GM12873 (cell line): Measurements from ENCODE around the gene CUTA.

ENCODE experiments used
- TF ChIP-seq, protein P1 (sequence below): IDR thresholded peaks from 2 replicates; pipeline ENCODE4 v1.5.1; 2012; ENCODE audit warnings: low read depth, mild to moderate bottlenecking, moderate library complexity, low read length, control low read depth; ENCODE audit not compliant: insufficient read depth; ENCODE audit errors: missing control alignments

Gene CUTA

GRCh38 chr6:33390173-33390572 is 27.7 kb downstream of the CUTA start:
- TF ChIP-seq, protein P1, sequence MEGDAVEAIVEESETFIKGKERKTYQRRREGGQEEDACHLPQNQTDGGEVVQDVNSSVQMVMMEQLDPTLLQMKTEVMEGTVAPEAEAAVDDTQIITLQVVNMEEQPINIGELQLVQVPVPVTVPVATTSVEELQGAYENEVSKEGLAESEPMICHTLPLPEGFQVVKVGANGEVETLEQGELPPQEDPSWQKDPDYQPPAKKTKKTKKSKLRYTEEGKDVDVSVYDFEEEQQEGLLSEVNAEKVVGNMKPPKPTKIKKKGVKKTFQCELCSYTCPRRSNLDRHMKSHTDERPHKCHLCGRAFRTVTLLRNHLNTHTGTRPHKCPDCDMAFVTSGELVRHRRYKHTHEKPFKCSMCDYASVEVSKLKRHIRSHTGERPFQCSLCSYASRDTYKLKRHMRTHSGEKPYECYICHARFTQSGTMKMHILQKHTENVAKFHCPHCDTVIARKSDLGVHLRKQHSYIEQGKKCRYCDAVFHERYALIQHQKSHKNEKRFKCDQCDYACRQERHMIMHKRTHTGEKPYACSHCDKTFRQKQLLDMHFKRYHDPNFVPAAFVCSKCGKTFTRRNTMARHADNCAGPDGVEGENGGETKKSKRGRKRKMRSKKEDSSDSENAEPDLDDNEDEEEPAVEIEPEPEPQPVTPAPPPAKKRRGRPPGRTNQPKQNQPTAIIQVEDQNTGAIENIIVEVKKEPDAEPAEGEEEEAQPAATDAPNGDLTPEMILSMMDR, result no peak

GRCh38 chr6:33384581-33385020 is 33.3 kb downstream of the CUTA start:
- TF ChIP-seq, protein P1, result peak; percentile 4

- TF ChIP-seq, protein P1, result no peak
Measured at GRCh38 chr6:33383427-33384185, 34.3 kb downstream of the CUTA start.

DNA sequence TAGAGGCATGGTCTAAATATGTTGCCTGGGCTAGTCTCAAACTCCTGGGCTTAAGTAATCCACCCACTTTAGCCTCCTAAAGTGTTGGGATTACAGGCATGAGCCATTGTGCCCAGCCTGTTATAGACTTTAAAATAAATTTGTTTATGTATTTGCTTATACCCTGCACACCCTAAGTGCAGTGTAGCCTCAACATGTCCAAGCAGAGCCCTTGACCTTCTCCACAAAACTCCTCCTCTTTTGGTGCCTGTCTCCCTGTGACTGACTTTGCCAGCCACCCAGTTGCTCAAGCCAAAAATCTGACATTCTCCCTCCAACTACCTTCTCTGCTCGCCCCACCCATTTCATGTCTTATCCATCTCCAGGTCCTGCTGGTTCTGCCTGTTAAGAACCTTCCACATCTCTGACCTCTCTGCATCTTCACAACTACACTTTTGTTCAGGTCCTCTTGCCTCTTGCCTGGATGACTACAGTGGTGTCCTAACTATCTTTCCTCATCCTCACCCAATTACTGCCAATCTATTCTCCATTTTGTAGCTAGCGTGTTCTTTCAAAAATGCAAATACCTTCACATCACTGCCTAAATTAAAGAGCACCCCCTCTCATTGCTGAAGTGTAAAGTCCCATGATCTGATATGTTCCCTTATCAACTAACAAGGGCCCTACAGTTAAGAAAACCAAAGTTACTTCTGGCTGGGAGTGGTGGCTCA is 37.5 kb downstream of the CUTA start:
- TF ChIP-seq, protein P1, result no peak

DNA sequence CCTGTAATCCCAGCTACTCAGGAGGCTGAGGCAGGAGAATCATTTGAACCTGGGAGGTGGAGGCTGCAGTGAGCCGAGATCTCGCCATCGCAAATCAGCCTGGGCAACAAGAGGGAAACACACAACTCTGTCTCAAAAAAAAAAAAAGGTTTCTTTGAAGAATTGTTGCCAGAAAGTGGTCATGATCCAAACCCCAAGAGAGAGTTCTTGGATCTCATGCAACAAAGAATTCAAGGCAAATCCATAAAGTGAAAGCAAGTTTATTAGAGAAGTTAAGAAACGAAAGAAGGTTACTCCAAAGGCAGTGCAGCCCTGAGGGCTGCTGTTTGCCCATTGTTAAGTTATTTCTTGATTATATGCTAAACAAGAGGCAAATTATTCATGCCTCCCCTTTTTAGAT is 40.7 kb downstream of the CUTA start:
- TF ChIP-seq, protein P1, result no peak

DNA sequence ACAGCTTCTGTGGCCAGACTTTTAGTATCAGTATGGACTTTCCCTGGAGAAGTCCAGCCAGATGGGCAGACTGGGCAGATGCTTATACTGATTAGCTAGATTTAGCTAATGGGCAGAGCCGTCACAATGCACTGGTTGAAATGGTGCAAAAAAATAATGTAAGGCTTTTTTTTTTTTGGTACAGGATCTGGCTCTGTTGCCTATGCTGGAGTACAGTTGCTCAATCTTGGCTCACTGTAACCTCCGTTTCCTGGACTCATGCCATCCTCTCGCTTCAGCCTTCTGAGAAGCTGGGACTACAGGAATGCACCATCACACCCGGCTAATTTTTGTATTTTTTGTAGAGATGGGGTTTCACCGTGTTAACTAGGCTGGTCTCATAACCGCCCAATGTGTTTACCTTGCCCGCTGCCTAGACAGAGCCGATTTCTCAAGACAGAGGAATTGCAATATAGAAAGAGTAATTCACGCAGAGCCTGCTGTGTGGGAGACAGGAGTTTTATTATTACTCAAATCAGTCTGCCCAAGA is 42.7 kb downstream of the CUTA start:
- TF ChIP-seq, protein P1, result no peak

DNA sequence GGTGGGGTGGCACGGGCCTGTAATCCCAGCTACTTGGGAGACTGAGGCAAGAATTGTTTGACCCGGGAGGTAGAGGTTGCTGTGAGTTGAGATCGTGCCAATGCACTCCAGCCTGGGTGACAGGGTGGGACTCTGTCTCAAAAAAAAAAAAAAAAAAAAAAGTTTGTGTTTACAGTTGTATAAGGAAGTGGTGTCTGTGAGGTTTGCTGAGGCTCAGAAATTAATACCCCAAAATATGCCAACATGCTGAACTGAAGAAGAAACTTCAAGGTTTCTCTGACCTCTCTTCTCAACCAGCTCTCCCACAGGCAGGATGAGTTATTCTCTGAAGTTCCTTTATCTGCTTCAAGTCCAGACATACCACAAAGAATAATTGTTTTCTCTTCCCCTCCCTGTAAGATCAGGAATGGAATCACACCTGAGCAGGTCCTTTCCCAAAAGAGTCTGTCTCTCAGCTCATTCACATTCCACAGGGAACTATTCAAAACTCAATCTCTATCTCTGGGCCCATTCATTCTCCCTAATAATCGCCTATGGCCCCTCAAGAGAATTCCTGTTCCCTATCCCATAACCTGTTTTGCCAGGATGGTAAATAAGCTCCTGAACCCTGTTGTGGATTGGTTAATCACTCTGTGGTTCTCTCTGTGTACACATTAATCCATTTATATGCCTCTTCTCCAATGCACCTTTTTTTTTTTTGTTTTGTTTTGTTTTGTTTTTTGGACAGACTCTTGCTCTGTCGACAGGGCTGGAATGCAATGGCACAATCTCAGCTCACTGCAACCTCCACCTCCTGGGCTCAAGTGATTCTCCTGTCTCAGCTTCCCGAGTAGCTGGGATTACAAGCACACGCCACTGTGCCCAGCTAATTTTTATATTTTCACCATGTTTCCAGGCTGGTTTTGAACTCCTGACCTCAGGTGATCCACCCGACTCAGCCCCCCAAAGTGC is 43.7 kb downstream of the CUTA start:
- TF ChIP-seq, protein P1, result no peak
